WI38 (cell line): Measurements from ENCODE around the gene BGN.

Experiments used
- H3K4me3 ChIP-seq: 2 replicates; pipeline ENCODE4 v1.5.1; 2011; ENCODE audit warnings: low read depth, mild to moderate bottlenecking, control low read depth, low read length
- CTCF ChIP-seq: IDR thresholded peaks from 2 replicates; pipeline ENCODE4 v1.5.1; 2012; ENCODE audit warnings: low read depth, mild to moderate bottlenecking, control low read depth, low read length

BGN gene

GRCh38 chrX:153551135-153551534 is 56.4 kb downstream of the BGN start:
- no peak overlapping the region for H3K4me3 ChIP-seq
- TF ChIP-seq CTCF: no peak

- peak; percentile 83 for TF ChIP-seq CTCF
These were observed 59.9 kb downstream of the BGN start for GRCh38 chrX:153554519-153555167.

GRCh38 chrX:153556767-153557166 is 62.0 kb downstream of the BGN start:
- H3K4me3 ChIP-seq: no peak overlapping the region
- TF ChIP-seq CTCF: no peak

More at GRCh38 chrX:153554519-153555167, 59.9 kb downstream of the BGN start:
- no peak overlapping the region for H3K4me3 ChIP-seq

- H3K4me3 ChIP-seq: no peak overlapping the region
- TF ChIP-seq CTCF: no peak
These were observed 63.0 kb downstream of the BGN start for GRCh38 chrX:153557618-153558355.
